ENCODE data around the gene TRMT2A.

The TRMT2A gene

DNA sequence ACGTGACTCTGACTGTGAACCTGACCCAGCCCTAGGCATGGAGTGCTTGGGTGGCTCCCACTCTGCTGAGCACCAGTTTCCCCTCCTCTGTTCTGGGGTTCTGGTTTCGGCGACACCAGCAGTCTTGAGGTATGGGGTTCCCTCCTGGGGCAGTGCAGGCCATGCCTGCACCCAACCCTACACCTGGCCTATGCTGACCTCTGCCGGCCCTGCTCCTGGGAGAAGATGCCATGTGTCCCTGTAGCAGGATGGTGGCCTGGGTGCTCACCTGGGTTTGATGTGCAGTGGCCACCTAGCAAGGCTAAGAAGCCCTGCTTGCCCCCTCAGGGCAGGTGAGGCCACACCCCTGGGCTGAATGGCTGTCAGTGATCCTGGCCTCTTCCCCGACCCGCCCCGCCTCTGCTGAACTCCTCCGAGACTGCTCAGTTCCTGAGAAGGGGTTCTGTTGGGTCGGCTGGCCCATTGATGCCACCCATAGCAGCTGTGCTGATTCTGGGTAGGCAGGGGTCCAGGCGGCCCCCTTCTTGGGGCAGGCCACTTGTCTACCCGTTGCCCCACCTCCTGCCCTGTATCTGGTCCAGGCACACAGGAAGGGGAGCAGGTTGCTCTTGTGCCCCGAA, 17.0 kb upstream of the TRMT2A start:
- no peak for DNase-seq (ENCODE audit: low read depth in 2 of 2)

- no peak for DNase-seq (ENCODE audit: low read depth in 2 of 2)
Measured at GRCh38 chr22:20132686-20133246, 15.7 kb upstream of the TRMT2A start.

DNA sequence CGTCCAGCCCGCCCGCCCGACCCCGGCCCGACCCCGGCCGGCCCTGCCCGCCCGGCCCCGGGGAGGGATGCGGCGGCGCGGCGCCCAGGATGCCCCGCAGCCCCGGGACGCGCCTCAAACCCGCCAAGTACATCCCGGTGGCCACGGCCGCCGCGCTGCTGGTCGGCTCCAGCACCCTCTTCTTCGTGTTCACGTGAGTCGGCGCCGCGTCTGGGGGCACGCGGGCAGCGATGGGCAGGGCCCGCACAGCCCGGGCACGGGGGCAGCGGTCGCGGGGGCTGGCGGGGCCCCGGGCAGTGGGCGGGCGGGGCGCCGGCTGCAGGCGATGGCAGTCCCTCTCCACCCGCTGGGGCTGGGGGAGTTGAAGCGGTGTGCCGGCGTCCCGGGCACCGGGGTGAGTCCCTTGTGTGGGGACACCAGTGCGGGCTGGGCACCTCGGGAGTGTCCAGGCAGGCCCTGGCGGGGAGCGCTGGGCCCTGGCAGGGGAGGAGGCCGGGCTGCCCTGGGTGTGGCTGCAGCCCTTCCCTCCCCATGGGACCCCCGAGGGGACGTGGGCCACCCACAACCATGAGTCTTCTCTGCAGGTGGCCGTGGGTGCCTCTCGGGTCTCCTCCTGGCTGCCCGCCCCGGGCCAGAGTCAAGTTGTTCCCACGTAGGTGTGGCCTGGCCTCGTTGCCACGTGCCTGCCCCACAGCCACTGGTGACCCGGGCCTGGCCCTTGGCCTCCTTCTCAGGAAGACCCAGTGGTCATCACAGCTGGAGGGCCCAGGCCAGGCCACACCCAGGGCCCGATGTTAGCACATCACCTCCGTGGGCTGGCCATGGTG, 15.0 kb upstream of the TRMT2A start:
- no peak for DNase-seq (ENCODE audit: low read depth in 2 of 2)

DNA sequence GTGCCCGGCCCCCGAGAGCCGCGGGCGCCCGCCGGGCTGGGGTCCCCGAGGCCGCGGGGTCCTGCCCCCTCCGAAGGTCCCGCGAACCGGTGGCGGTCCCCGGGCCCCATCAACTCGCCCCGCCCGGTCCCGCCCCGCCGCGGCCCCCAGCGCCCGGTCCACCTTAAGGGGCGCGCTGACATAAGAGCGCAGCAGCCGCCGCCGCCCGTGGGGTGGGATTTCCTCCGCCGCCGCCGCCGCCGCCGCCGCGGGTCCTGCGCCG, 14.5 kb upstream of the TRMT2A start, which contains the start of gene ZDHHC8:
Gene ZDHHC8, plus strand, starts transcription at position 208 of the 262 bp plus-strand sequence. CDS start 144 bp downstream, outside the sequence.
- DNase-seq (ENCODE audit: low read depth in 2 of 2): peak in 1 of 2 donors; percentile 36

DNA sequence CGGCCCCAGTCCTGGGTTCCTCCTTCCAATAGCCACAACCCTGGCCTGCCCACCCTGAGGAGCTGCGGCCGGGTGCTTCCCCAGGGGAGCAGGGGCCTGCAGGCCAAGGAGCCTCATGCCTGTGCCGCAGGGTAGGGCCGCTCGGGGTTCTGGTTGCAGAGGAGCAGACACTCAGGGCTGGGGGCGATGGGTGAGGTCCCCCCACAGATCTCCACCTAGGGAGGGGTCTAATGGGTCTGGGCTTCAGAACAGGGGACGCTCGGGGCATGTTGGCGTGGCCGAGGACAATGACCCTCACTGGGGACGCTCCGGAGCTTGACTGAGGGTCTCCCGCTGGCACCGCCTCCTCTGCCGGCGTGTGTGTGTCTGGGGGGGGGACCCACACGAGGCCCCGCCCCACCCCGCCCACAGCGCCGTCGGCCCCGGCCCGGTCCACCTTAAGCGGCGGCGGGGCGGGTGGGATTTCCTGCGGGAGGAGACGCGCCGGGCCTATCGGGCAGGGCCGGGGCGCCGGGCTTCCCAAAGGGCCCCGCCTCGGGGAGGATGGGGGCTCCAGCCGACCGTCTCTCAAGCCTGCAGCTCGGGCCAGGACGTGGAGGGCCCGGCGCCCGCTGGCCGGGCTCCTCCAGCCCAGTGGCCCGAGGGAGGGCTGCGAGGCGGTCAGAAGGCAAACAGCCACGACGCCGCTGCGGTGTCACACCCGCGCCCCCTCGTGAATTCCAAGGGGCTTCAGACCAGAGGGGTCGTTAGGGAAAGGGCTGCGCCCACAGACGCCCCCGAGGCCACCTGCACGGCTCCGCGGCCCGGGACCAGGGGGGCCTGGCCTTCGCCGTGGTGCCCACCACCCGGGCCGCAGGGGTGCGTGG, 13.9 kb upstream of the TRMT2A start:
- DNase-seq (ENCODE audit: low read depth in 2 of 2): peak; percentile 70 to 72

GRCh38 chr22:20130319-20130718, 13.3 kb upstream of the TRMT2A start:
- no peak for DNase-seq (ENCODE audit: low read depth in 2 of 2)

GRCh38 chr22:20129747-20130014, 12.7 kb upstream of the TRMT2A start:
- DNase-seq (ENCODE audit: low read depth in 2 of 2): no peak

DNA sequence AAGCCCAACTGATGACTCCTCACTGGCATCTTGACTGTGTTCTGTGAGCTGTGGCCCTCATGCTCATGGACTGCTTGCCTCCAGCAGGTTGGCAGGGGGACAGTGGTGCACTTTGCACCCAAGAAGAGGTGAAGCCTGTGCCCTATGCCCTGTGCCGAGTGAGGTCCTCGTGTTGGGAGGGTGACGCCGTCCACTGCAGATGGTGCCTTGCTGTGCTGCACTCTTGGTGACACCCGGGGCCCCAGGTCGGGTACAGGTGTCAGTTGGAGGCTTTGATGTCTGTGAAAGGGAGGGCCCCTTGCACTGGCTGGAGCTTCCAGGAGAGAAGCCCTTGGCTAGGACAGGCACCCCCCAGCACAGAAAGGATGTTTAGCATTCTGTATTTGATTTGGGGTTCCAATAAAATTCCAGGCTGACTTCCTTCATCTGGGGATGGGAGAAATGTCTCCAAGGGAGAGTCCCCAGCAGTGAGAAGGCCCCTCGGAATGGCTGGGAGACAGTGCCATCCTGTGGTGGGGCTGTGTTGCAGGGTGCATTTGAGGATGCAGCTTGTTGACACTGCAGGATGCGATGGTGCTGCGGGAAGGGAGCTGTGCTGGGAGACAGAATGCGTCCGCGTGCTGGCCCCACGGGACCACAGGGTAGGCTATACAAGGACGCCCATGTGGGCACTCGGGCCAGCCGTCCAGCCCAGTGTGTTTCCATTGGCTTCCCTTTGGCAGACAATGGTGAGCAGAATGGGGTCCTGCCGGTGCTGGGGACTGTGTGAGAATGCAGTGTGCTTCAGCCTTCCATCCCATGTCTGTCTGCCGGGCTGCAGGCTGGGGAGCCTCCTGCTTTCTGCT, 12.1 kb upstream of the TRMT2A start:
- DNase-seq (ENCODE audit: low read depth in 2 of 2): peak; percentile 25 to 31

DNA sequence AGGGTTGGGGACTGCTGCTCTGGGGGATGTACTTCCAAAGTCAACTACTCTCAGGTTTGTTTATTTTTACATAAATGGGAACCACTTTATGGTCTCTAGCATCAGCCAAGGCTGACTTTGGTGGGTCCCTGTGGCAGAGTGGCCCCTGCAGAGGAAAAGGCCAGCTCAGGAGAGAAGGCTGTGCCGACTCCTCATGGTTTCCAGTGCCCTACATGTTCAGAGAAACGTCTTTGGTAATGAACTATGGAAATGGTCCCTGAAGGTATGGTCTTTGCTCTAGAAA, 11.5 kb upstream of the TRMT2A start:
- no peak for DNase-seq (ENCODE audit: low read depth in 2 of 2)

DNA sequence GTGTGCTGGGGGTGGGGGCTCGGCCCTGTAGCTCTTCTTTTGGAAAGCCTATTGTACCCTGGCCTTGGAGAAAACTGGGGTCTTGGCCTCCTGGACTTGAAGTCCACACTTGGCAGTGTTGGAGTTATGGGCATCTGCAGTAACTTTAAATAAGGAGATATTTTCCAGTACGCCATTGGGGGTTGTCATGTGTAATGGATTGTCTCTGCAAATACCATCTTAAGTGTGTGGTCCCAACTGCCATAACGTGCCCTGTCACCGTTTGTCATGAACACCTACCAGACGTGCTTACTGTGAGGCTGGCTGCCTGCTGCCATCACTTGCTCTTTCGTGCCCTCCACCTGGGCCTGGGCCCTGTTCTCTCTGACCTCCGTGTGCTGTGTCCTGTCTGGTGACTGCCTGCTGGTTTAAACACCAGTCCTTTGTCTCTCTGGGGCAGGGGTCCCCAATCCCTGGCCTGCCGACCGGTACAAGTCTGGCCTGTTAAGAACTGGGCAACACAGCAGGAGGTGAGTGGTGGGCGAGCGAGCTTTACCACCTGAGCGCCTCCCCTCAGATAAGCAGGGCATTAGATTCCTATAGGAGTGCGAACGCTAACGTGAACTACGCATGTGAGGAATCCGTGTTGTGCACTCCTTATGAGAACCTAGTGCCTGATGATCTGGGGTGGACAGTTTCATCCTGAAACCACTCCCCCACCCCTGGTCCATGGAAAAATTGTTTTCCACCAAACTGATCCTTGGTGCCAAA, 11.0 kb upstream of the TRMT2A start:
- no peak for DNase-seq (ENCODE audit: low read depth in 2 of 2)

- DNase-seq (ENCODE audit: low read depth in 2 of 2): no peak
Measured at GRCh38 chr22:20127318-20127868, 10.4 kb upstream of the TRMT2A start.

DNA sequence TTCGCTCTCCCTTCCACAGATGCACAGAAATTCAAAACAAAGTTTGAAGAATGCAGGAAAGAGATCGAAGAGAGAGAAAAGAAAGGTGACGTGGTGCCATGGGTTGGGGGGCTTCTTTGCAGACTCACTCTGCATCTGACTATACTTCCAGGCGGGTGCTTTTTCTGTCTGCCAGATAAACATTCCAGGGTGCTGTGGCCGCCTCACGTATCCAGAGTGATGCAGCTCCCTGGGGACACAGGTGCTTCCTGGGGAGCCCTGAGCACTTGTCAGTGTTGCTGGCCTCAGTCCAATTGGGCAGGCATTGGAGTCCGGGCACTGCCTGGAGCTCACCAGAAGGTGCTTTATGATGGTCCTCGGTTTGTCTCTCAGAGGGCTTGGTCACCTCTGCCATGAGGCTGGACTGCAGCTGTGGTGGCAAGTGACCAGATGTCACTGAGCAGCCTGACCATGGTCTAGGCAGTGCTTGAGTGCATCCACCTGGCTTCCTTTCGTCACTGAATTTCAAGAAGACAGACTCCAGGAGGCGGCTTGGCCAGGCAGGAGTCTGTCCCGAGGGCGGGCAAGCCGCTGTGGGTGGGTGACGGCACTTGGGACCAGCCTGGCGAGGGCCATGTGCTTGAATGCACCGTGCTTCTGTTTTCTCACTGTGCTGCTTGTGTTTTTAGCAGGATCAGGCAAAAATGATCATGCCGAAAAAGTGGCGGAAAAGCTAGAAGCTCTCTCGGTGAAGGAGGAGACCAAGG, 9.4 kb upstream of the TRMT2A start:
- no peak for DNase-seq (ENCODE audit: low read depth in 2 of 2)

DNA sequence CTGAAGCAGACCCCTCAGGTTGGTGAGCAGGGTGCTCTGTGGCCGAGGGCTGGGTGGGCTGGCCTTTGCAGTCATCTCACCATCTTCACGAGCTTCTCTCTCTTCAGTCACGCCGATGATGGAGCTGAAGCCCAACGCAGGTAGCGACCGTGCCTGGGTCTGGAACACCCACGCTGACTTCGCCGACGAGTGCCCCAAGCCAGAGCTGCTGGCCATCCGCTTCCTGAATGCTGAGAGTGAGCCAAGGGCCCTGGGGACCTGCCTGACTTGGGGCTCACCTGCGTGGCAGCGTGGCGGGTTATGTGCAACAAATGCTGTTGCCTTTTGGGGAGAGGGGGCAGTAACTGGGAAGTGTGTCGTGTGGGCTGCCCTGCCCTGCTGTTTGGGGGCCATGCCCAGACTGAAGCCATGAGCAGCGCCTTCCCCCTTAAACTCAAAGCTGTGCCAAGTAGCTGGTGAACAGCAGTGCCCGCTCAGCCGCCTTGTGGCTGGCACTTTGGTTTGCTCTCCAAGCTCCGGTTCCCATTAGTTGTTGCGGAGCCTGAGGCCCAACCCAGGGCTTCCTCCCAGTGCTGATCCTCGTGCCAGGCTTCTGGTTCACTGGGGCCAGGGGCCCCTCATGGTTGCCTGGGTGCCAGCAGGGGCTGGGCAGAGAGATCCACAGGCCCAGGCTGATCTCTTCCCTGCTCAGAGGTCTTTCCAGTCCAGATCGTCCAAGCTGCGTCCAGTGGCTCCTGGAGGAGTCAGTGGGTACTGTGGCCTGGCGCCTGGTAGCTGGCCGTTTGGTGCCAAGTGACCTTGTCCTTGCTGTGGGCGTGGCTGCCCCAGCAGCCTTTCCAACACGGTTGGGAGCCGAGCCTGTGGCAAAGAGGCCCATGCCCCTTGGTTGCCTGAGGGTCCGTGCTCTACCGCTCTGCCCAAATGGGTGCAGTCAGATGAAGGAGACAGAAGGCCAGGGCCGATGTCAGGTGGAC, 8.5 kb upstream of the TRMT2A start:
- DNase-seq (ENCODE audit: low read depth in 2 of 2): no peak

GRCh38 chr22:20124083-20124787, 7.2 kb upstream of the TRMT2A start:
- DNase-seq (ENCODE audit: low read depth in 2 of 2): no peak

DNA sequence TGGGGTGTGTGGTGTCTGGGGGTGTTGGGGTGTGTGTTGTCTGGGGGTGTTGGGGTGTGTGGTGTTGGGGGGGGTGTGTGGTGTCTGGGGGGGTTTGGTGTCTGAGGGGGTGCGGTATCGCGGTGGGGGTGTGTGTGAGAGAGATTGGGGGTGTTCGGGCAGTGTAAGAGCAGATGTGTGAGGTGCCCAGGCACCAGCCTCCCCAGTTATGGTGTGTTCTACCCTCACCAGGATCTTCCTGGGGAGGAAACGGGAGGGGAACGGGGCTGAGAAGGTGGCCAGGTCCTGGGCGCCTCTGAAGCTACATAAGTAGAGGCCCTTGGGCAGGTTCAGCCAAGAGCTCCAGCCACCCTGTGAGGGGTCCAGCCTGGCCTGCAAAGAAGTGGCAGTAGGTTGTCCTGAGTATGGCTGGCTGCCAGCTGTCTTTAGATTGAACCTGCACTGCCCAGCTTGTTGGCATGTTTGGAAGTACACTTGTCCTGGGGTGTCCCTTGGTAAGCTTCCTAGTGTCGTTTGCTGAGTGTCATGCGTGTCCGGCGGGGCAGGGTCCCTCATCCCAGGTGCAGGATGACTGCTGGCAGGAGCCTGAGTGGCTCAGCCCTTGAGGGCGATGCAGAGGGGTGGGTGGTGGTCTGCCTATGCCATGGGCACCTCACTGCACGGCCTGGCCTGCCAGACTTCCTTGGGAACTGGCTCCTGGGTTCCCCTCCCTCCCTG, 6.5 kb upstream of the TRMT2A start:
- no peak for DNase-seq (ENCODE audit: low read depth in 2 of 2)

GRCh38 chr22:20121856-20122415, 4.9 kb upstream of the TRMT2A start:
- no peak for DNase-seq (ENCODE audit: low read depth in 2 of 2)

- no peak for DNase-seq (ENCODE audit: low read depth in 2 of 2)
Measured at GRCh38 chr22:20118300-20119020, 1.4 kb upstream of the TRMT2A start.
